CD4-positive, alpha-beta T cell treated with Interleukin-4 for 4 hours (primary cell): ENCODE data around the gene TTC14.
"Not testable (repeated sequence)": the region's sequence is repeated elsewhere in the genome, so short reads cannot be mapped to it uniquely, and the experiment has no call there.

ENCODE experiments used
- DNase-seq: peaks from one replicate; pipeline ENCODE4 v3.0.0-alpha.2; 2020

Gene TTC14

GRCh38 chr3:180601688-180602666 is at the start of gene TTC14:
Gene TTC14, plus strand, starts transcription at chr3:180602163. Its CDS starts 99 bp downstream, at chr3:180602262.
- DNase-seq = peak; percentile 97

- DNase-seq = no peak
Observed at GRCh38 chr3:180563406-180563805, 38.6 kb upstream of the TTC14 start.

GRCh38 chr3:180564676-180565075 is 37.3 kb upstream of the TTC14 start:
- no peak for DNase-seq

- DNase-seq = no peak
Observed at GRCh38 chr3:180570238-180570637, 31.7 kb upstream of the TTC14 start.

- no peak for DNase-seq
Observed at GRCh38 chr3:180571831-180572598, 29.9 kb upstream of the TTC14 start.

- DNase-seq = no peak
Observed at GRCh38 chr3:180575571-180575970, 26.4 kb upstream of the TTC14 start.

- no peak for DNase-seq
Observed at GRCh38 chr3:180580934-180581333, 21.0 kb upstream of the TTC14 start.

- no peak for DNase-seq
Observed at GRCh38 chr3:180590396-180590795, 11.6 kb upstream of the TTC14 start.

- not testable (repeated sequence) for DNase-seq
Observed at GRCh38 chr3:180593631-180594030, 8.3 kb upstream of the TTC14 start.

GRCh38 chr3:180594631-180595558 is 7.1 kb upstream of the TTC14 start:
- no peak for DNase-seq

GRCh38 chr3:180595559-180595935 is 6.4 kb upstream of the TTC14 start:
- DNase-seq = no peak

- no peak for DNase-seq
Observed at GRCh38 chr3:180600473-180600872, 1.5 kb upstream of the TTC14 start.

GRCh38 chr3:180611006-180611405 is 9.0 kb downstream of the TTC14 start:
- DNase-seq = no peak

GRCh38 chr3:180612364-180612763 is 10.4 kb downstream of the TTC14 start:
- DNase-seq = no peak

- DNase-seq = no peak
Observed at GRCh38 chr3:180615954-180616353, 14.0 kb downstream of the TTC14 start.

GRCh38 chr3:180617049-180617448 is 15.1 kb downstream of the TTC14 start:
- DNase-seq = no peak

GRCh38 chr3:180618563-180618962 is 16.6 kb downstream of the TTC14 start:
- DNase-seq = not testable (repeated sequence)

- DNase-seq = no peak
Observed at GRCh38 chr3:180619723-180620122, 17.8 kb downstream of the TTC14 start.

GRCh38 chr3:180624714-180625113 is 22.8 kb downstream of the TTC14 start:
- no peak for DNase-seq

GRCh38 chr3:180626844-180627243 is 24.9 kb downstream of the TTC14 start:
- DNase-seq = no peak

GRCh38 chr3:180630371-180630770 is 28.4 kb downstream of the TTC14 start:
- no peak for DNase-seq

GRCh38 chr3:180631317-180631716 is 29.4 kb downstream of the TTC14 start:
- DNase-seq = no peak

GRCh38 chr3:180633722-180634121 is 31.8 kb downstream of the TTC14 start:
- DNase-seq = no peak
